CD4-positive, alpha-beta T cell (primary cell): ENCODE results near the gene WDR82. TPM values are rescaled to one million over a fixed set of nuclear protein-coding genes. Genes with fewer than 3 reads are reported as not detected.

Experiments used
- ATAC-seq: fragments of 200-7000 bp; cut with Tn5 transposase; one replicate; pipeline ENCODE4 v1.10.0; 2022; ENCODE audit warnings: mild to moderate bottlenecking; ENCODE audit not compliant: poor library complexity
- CTCF ChIA-PET: fragments of 350-600 bp; sonication (Branson Sonifier 250); formaldehyde crosslinking; loops from one replicate; lab custom pipeline; 2021; ENCODE audit warnings: antibody characterized with exemption, inconsistent platforms; lab: Charles Lee
- POLR2A ChIA-PET: fragments of 350-600 bp; sonication (Branson Sonifier 250); formaldehyde crosslinking; loops from one replicate; lab custom pipeline; 2021; ENCODE audit warnings: antibody characterized with exemption, inconsistent platforms; lab: Charles Lee
- DNase-seq, 14 experiments: peaks; one replicate each; pipeline ENCODE4 v3.0.0-alpha.2; 2013 to 2020; ENCODE audit warnings: mixed read lengths in 2 of 14
- H3K27ac ChIP-seq, 2 donors: one replicate each; pipeline versions ENCODE4 v1.5.1 to v1.7.0; 2013; ENCODE audit warnings: low read length in 2 of 2, low read depth in 1 of 2, mild to moderate bottlenecking in 1 of 2
- H3K27me3 ChIP-seq, 2 experiments: 1 replicate in 1 of 2; 2 replicates in 1 of 2; pipeline versions ENCODE4 v1.6.1 to v1.7.0; 2013; ENCODE audit warnings: low read length in 2 of 2, control low read depth in 1 of 2, mild to moderate bottlenecking in 1 of 2, moderate library complexity in 1 of 2; ENCODE audit not compliant: insufficient read depth in 2 of 2, control insufficient read depth in 1 of 2
- H3K36me3 ChIP-seq: one replicate; pipeline ENCODE4 v1.6.1; 2013; ENCODE audit warnings: low read length, control low read depth; ENCODE audit not compliant: insufficient read depth
- H3K4me1 ChIP-seq: one replicate; pipeline ENCODE4 v1.6.1; 2013; ENCODE audit warnings: low read length, control low read depth; ENCODE audit not compliant: insufficient read depth
- H3K4me3 ChIP-seq: one replicate; pipeline ENCODE4 v1.5.1; 2013; ENCODE audit warnings: mild to moderate bottlenecking, low read length, moderate library complexity
- H3K9me3 ChIP-seq, 2 experiments: 1 replicate in 1 of 2; 2 replicates in 1 of 2; pipeline versions ENCODE4 v1.6.1 to v1.7.0; 2013; ENCODE audit warnings: low read length in 2 of 2, mild to moderate bottlenecking in 2 of 2, control low read depth in 1 of 2, moderate library complexity in 1 of 2; ENCODE audit not compliant: control insufficient read depth in 1 of 2, insufficient read depth in 1 of 2
- H3K27ac Mint-ChIP-seq: one replicate; pipeline ENCODE4 v1.8.0; 2020; ENCODE audit warnings: mixed read lengths
- H3K27me3 Mint-ChIP-seq: one replicate; pipeline ENCODE4 v1.8.0; 2021; ENCODE audit warnings: mixed read lengths
- H3K36me3 Mint-ChIP-seq: one replicate; pipeline ENCODE4 v1.8.0; 2021; ENCODE audit warnings: low read depth, mixed read lengths
- H3K4me1 Mint-ChIP-seq: one replicate; pipeline ENCODE4 v1.8.0; 2021; ENCODE audit warnings: low read depth, mixed read lengths
- H3K4me3 Mint-ChIP-seq: one replicate; pipeline ENCODE4 v1.8.0; 2020; ENCODE audit warnings: mild to moderate bottlenecking, mixed read lengths
- H3K9me3 Mint-ChIP-seq: one replicate; pipeline ENCODE4 v1.8.0; 2020; ENCODE audit warnings: mixed read lengths
- CTCF ChIP-seq: fragments of 200-600 bp; IDR thresholded peaks from one replicate; pipeline ENCODE4 v1.8.0; 2022; ENCODE audit warnings: antibody characterized with exemption, mild to moderate bottlenecking
- intact Hi-C, 2 experiments: fragments of 100-400 bp; cut with DNase I in 1 of 2; cut with micrococcal nuclease in 1 of 2; formaldehyde crosslinking; loops; one replicate each; pipeline versions ENCODE4 v1.15.1 to v1.9.0; 2023 to 2025; cut with DNase I, micrococcal nuclease
- total RNA-seq, 174 experiments: library from RNA in 2 of 174; stranded (reverse) in 2 of 174; gene quantifications; one replicate each; pipeline ENCODE4 v1.2.3 and lab custom pipeline; 2021 to 2026

Gene WDR82
- total RNA-seq, 2 experiments from 2014 or later: 114 TPM

DNA sequence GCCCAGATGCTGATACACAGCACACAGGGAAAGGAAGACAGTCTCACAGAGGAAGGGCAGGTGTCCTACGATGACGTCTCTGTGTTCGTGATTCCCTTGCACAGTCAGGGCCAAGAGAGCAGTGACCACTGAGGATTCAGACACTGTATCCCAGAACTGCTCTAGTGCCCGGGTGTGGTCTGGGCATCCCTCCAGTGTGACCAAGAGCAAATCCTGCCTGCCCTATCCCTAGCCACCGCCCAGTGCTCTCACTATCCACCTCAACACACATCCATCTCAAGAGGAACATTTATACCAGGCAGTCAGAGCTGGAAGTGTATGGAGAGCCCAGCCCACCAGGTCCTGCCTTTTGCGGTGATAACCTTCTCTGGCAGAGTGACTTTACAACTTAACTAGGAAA lies 28.8 kb downstream of the WDR82 start:
- DNase-seq (no peak), ATAC-seq (no peak)
- H3K9me3 ChIP-seq: no peaks in the 10 kb centered on the region
- no peak for TF ChIP-seq CTCF
- intact Hi-C loops: no loop called here
- peaks cover 67% of the 10 kb centered on the region for H3K36me3 ChIP-seq
- CTCF ChIA-PET: interaction anchor here (1.0 to 1.1 kb wide), 2 partner anchors 9 to 22 kb away, joined by 3 read pairs; no protein-coding TSS in a partner anchor
- H3K27ac Mint-ChIP-seq: peak overlapping the region; percentile 95
- POLR2A ChIA-PET: interaction anchor here (0.6 to 19.7 kb wide), 8 partner anchors 4 to 38 kb away, joined by 3 to 538 read pairs (median 12); partner anchors contain the start of genes GLYCTK, PPM1M, TWF2 and WDR82
- H3K36me3 Mint-ChIP-seq: peaks cover 74% of the 10 kb centered on the region
- H3K4me3 Mint-ChIP-seq: peak overlapping the region; percentile 46
- peak overlapping the region; percentile 61 to 95 for H3K27ac ChIP-seq
- H3K27me3 Mint-ChIP-seq: no peaks in the 10 kb centered on the region
- no peaks in the 10 kb centered on the region for H3K9me3 Mint-ChIP-seq
- H3K4me3 ChIP-seq: no peak overlapping the region
- H3K27me3 ChIP-seq: no peaks in the 10 kb centered on the region
- H3K4me1 ChIP-seq: peaks cover 96% of the 10 kb centered on the region
- peaks cover 87% of the 10 kb centered on the region for H3K4me1 Mint-ChIP-seq

DNA sequence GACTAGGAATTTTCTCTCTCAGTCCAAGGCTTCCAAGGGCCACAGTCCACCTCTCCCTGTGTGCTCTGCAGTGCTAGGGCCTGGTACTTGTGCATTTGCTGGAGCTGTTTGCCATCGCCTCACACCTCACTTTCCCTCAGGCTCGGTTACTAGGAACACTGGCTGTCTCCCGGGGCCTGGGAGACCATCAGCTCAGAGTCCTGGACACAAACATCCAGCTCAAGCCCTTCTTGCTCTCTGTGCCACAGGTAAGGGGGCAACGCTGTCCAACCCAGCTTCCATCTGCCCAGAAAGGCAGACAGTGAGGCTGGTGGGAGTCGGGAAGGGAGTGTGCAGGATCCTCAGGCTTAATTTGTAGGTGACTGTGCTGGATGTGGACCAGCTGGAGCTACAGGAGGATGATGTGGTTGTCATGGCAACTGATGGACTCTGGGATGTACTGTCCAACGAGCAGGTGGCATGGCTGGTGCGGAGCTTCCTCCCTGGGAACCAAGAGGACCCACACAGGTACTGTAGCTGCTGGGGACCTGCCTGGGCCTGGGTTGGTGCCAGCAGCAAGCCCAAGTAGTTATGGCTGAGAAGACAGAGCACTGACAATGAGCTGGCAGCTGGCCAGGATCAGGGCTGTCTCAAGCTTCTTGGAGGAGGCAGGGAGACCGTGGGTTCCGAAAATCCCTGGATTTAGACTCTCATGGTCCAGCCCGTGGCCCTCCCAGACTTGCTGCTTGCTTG lies 29.5 kb downstream of the WDR82 start:
- TF ChIP-seq CTCF: no peak
- Histone ChIP-seq H3K4me1 (peaks cover 96% of the 10 kb centered on the region), H3K4me3 (no peak overlapping the region), H3K9me3 (no peaks in the 10 kb centered on the region), H3K27ac (peak overlapping the region; percentile 90 to 95), H3K36me3 (peaks cover 61% of the 10 kb centered on the region), H3K27me3 (no peaks in the 10 kb centered on the region)
- Mint-ChIP-seq H3K27me3 (no peaks in the 10 kb centered on the region), H3K9me3 (no peaks in the 10 kb centered on the region), H3K27ac (peak overlapping the region; percentile 95), H3K4me3 (peak overlapping the region; percentile 52), H3K4me1 (peaks cover 87% of the 10 kb centered on the region), H3K36me3 (peaks cover 67% of the 10 kb centered on the region)
- CTCF ChIA-PET: interaction anchor here (0.8 to 1.4 kb wide), 5 partner anchors 9 to 30 kb away, joined by 3 to 7 read pairs (median 3); partner anchors contain the start of genes TWF2 and WDR82
- DNase-seq (peak in 7 of 14 experiments; percentile 35 to 64 (median 60)), ATAC-seq (no peak)
- POLR2A ChIA-PET: interaction anchor here (0.6 to 19.7 kb wide), 11 partner anchors 4 to 39 kb away, joined by 3 to 538 read pairs (median 8); partner anchors contain the start of genes GLYCTK, PPM1M, TWF2 and WDR82
- intact Hi-C loops: no loop called here

DNA sequence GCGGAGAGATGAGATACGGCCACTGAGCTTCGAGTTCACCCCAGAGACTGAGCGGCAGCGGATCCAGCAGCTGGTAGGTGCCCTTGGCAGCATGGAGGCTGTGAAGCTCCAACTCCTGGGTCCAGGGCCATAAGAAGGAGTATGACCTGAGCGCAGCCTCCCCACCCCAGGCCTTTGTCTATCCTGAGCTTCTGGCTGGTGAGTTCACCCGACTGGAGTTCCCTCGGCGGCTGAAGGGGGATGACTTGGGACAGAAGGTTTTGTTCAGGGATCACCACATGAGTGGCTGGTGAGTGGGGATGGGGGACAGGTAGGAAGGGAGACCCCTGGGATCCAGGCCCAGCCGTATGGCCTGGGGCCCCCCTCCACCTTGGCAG lies 30.3 kb downstream of the WDR82 start:
- ATAC-seq: no peak
- Histone ChIP-seq H3K27ac (peak overlapping the region; percentile 90 to 95), H3K4me3 (no peak overlapping the region), H3K9me3 (no peaks in the 10 kb centered on the region), H3K4me1 (peaks cover 95% of the 10 kb centered on the region), H3K27me3 (no peaks in the 10 kb centered on the region), H3K36me3 (peaks cover 55% of the 10 kb centered on the region)
- ChIA-PET POLR2A (interaction anchor here (0.7 to 19.7 kb wide), 9 partner anchors 5 to 40 kb away, joined by 4 to 538 read pairs (median 17); partner anchors contain the start of genes GLYCTK, PPM1M, TWF2 and WDR82), CTCF (interaction anchor here (0.8 to 1.8 kb wide), 4 partner anchors 9 to 31 kb away, joined by 3 to 7 read pairs (median 4); partner anchors contain the start of genes TWF2 and WDR82)
- H3K27me3 Mint-ChIP-seq: no peaks in the 10 kb centered on the region
- no peak for DNase-seq
- H3K36me3 Mint-ChIP-seq: peaks cover 59% of the 10 kb centered on the region
- H3K4me3 Mint-ChIP-seq: peak overlapping the region; percentile 52
- TF ChIP-seq CTCF: no peak
- peaks cover 87% of the 10 kb centered on the region for H3K4me1 Mint-ChIP-seq
- H3K9me3 Mint-ChIP-seq: no peaks in the 10 kb centered on the region
- intact Hi-C loops: no loop called here
- peak overlapping the region; percentile 95 for H3K27ac Mint-ChIP-seq
